ENCODE measurements around the gene CXCL16. TPM values are rescaled to one million over a fixed set of nuclear protein-coding genes. Genes with fewer than 3 reads are reported as not detected.
A peak's percentile ranks its signal among the peaks of the same experiment; 100 is the strongest.

CXCL16 gene
- total and polyA plus RNA-seq, 2 of the 13 experiments (the other 11 are each of a cell fraction or from before 2014, with no cell fraction given): 9.4 to 101 TPM

GRCh38 chr17:4709794-4710692 is 29.7 kb downstream of the CXCL16 start, which contains the start of gene ARRB2 (continued):
- TF ChIP-seq KLF6 (CRISPR knock-in tag; IDR thresholded peaks at IDR 0.05): 0 out of 2 replicates have a peak, but pooled peaks have one; percentile 19
- no peak for TF ChIP-seq PBX2 (CRISPR knock-in tag; IDR thresholded peaks at IDR 0.05)
- peak; percentile 83; the same call in 1 of the 2 replicates for TF ChIP-seq ZNF501 (CRISPR knock-in tag; IDR thresholded peaks at IDR 0.05)
- peak; percentile 84 for TF ChIP-seq SP4 (CRISPR knock-in tag; IDR thresholded peaks at IDR 0.05)
- no peak for TF ChIP-seq ZBTB21 (CRISPR knock-in tag; IDR thresholded peaks at IDR 0.05)
- TF ChIP-seq DMAP1 (CRISPR knock-in tag; IDR thresholded peaks at IDR 0.05): peak; percentile 72; the same call in 1 of the 2 replicates
- TF ChIP-seq ZMYM2 (CRISPR knock-in tag; IDR thresholded peaks at IDR 0.05): 0 out of 2 replicates have a peak, but pooled peaks have one; percentile 46
- no peak for TF ChIP-seq ZNF264 (CRISPR knock-in tag; IDR thresholded peaks at IDR 0.05)
- peak; percentile 68 for TF ChIP-seq GFI1 (CRISPR knock-in tag; IDR thresholded peaks at IDR 0.05; ENCODE audit: borderline replicate concordance)
- TF ChIP-seq ZNF768 (CRISPR knock-in tag; IDR thresholded peaks at IDR 0.05): no peak
- no peak; the same call in 1 of the 2 replicates for TF ChIP-seq SKIL (CRISPR knock-in tag; IDR thresholded peaks at IDR 0.05; ENCODE audit: borderline replicate concordance)
- no peak for TF ChIP-seq PITX1 (CRISPR knock-in tag; IDR thresholded peaks at IDR 0.05)
- TF ChIP-seq ZGPAT (CRISPR knock-in tag; IDR thresholded peaks at IDR 0.05): peak; percentile 37; the same call in 1 of the 2 replicates
- TF ChIP-seq ZNF281 (CRISPR knock-in tag; IDR thresholded peaks at IDR 0.05; ENCODE audit: borderline replicate concordance): 0 out of 2 replicates have a peak, but pooled peaks have one; percentile 37
- no peak for TF ChIP-seq ZFAT (CRISPR knock-in tag; conservative IDR thresholded peaks at IDR 0.05)
- TF ChIP-seq ZBTB39 (CRISPR knock-in tag; IDR thresholded peaks at IDR 0.05): no peak
- TF ChIP-seq EP300 (IDR thresholded peaks at IDR 0.05; ENCODE audit: low read depth in 2 of 2, low read length in 2 of 2): 0 out of 4 replicates have a peak, but pooled peaks of 1 of the 2 experiments have one; percentile 13
- no peak for TF ChIP-seq EP300 (CRISPR knock-in tag; IDR thresholded peaks at IDR 0.05; ENCODE audit: borderline replicate concordance)
- no peak for TF ChIP-seq NCOA5 (CRISPR knock-in tag; IDR thresholded peaks at IDR 0.05)

Data from HepG2 (cell line).